ENCODE measurements around the gene ABCA1. TPM values are rescaled to one million over a fixed set of nuclear protein-coding genes. Genes with fewer than 3 reads are reported as not detected.

Gene ABCA1
- total RNA-seq, 4 donors from 2014 or later, result 87.3 to 188 (median 124) TPM

GRCh38 chr9:104864675-104865104, 63.3 kb downstream of the ABCA1 start:
- no peak for TF ChIP-seq CTCF (IDR thresholded peaks at IDR 0.05)
- ATAC-seq (ENCODE audit: low FRiP score) (peak; percentile 41), DNase-seq (ENCODE audit: low spot score) (no peak)

- peak in 1 of 3 donors; percentile 37 for TF ChIP-seq CTCF (IDR thresholded peaks at IDR 0.05)
- DNase-seq (ENCODE audit: low spot score) (no peak), ATAC-seq (ENCODE audit: low FRiP score) (peak; percentile 76)
Measured at GRCh38 chr9:104863180-104863883, 64.6 kb downstream of the ABCA1 start.

GRCh38 chr9:104861397-104861796, 66.6 kb downstream of the ABCA1 start:
- DNase-seq (ENCODE audit: low spot score), result no peak
- no peak for TF ChIP-seq CTCF (IDR thresholded peaks at IDR 0.05)

GRCh38 chr9:104860263-104860662, 67.7 kb downstream of the ABCA1 start:
- no peak for TF ChIP-seq CTCF (IDR thresholded peaks at IDR 0.05)
- ATAC-seq (ENCODE audit: low FRiP score) (no peak), DNase-seq (ENCODE audit: low spot score) (no peak)

More at GRCh38 chr9:104861397-104861796, 66.6 kb downstream of the ABCA1 start:
- no peak for ATAC-seq (ENCODE audit: low FRiP score)

- DNase-seq (ENCODE audit: low spot score) (no peak), ATAC-seq (ENCODE audit: low FRiP score) (no peak)
- TF ChIP-seq CTCF (IDR thresholded peaks at IDR 0.05), result no peak
Measured at GRCh38 chr9:104858846-104859245, 69.1 kb downstream of the ABCA1 start.

GRCh38 chr9:104858271-104858670, 69.7 kb downstream of the ABCA1 start:
- TF ChIP-seq CTCF (IDR thresholded peaks at IDR 0.05), result no peak

GRCh38 chr9:104856413-104856941, 71.5 kb downstream of the ABCA1 start:
- DNase-seq (ENCODE audit: low spot score), result no peak
- ATAC-seq (ENCODE audit: low FRiP score), result peak; percentile 20
- no peak for TF ChIP-seq CTCF (IDR thresholded peaks at IDR 0.05)

More at GRCh38 chr9:104858271-104858670, 69.7 kb downstream of the ABCA1 start:
- no peak for DNase-seq (ENCODE audit: low spot score)
- no peak for ATAC-seq (ENCODE audit: low FRiP score)

Measured in omental fat pad (tissue), 4 donors.